Measurements from ENCODE around the gene C2CD2L. TPM values are rescaled to one million over a fixed set of nuclear protein-coding genes. Genes with fewer than 3 reads are reported as not detected.

C2CD2L gene
- total and polyA plus RNA-seq, 4 donors = 2.5 to 6.3 (median 4.8) TPM

DNA sequence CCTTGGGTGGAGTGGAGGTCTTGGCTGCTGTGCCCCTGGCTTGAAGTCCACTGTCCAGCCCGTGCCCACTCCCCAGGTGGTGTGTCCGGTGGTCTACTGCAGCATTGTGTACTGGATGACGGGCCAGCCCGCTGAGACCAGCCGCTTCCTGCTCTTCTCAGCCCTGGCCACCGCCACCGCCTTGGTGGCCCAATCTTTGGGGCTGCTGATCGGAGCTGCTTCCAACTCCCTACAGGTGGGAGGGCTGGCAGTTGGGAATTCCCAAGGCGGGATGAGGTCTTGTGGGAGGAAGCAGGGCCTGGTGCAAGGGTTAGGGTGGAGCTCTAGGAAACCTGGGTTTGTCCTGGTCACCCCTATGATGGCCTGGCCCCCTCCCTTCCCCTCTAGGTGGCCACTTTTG, 53.0 kb downstream of the C2CD2L start:
- H3K27me3 ChIP-seq (ENCODE audit: control insufficient read depth in 4 of 4, insufficient read depth in 4 of 4, low read length in 3 of 4) = no peaks in the 10 kb centered on the region
- no peak overlapping the region for H3K27ac ChIP-seq (ENCODE audit: low read depth in 1 of 2, low read length in 2 of 2)
- 94% methylated on average over 9 of the region's 9 CpGs for WGBS
- no peaks in the 10 kb centered on the region for H3K36me3 ChIP-seq (ENCODE audit: control insufficient read depth in 4 of 4, insufficient read depth in 3 of 4, low read depth in 1 of 4, low read length in 3 of 4)
- no peaks in the 10 kb centered on the region for H3K4me1 ChIP-seq (ENCODE audit: control insufficient read depth in 4 of 4, insufficient read depth in 4 of 4, low read length in 3 of 4)
- H3K9me3 ChIP-seq (ENCODE audit: control insufficient read depth in 4 of 4, low read length in 3 of 4) = no peaks in the 10 kb centered on the region
- TF ChIP-seq, protein P1, sequence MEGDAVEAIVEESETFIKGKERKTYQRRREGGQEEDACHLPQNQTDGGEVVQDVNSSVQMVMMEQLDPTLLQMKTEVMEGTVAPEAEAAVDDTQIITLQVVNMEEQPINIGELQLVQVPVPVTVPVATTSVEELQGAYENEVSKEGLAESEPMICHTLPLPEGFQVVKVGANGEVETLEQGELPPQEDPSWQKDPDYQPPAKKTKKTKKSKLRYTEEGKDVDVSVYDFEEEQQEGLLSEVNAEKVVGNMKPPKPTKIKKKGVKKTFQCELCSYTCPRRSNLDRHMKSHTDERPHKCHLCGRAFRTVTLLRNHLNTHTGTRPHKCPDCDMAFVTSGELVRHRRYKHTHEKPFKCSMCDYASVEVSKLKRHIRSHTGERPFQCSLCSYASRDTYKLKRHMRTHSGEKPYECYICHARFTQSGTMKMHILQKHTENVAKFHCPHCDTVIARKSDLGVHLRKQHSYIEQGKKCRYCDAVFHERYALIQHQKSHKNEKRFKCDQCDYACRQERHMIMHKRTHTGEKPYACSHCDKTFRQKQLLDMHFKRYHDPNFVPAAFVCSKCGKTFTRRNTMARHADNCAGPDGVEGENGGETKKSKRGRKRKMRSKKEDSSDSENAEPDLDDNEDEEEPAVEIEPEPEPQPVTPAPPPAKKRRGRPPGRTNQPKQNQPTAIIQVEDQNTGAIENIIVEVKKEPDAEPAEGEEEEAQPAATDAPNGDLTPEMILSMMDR (IDR thresholded peaks at IDR 0.05; ENCODE audit: low read depth, low read length, missing input control) = no peak
- TF ChIP-seq, protein P2, sequence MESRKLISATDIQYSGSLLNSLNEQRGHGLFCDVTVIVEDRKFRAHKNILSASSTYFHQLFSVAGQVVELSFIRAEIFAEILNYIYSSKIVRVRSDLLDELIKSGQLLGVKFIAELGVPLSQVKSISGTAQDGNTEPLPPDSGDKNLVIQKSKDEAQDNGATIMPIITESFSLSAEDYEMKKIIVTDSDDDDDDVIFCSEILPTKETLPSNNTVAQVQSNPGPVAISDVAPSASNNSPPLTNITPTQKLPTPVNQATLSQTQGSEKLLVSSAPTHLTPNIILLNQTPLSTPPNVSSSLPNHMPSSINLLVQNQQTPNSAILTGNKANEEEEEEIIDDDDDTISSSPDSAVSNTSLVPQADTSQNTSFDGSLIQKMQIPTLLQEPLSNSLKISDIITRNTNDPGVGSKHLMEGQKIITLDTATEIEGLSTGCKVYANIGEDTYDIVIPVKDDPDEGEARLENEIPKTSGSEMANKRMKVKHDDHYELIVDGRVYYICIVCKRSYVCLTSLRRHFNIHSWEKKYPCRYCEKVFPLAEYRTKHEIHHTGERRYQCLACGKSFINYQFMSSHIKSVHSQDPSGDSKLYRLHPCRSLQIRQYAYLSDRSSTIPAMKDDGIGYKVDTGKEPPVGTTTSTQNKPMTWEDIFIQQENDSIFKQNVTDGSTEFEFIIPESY (IDR thresholded peaks at IDR 0.05) = no peak
- TF ChIP-seq HNF4G (IDR thresholded peaks at IDR 0.05) (no peak), JUND (IDR thresholded peaks at IDR 0.05) (no peak), EGR1 (IDR thresholded peaks at IDR 0.05; ENCODE audit: low read depth in 2 of 2) (no peak), RXRA (IDR thresholded peaks at IDR 0.05) (no peak), GABPA (IDR thresholded peaks at IDR 0.05 in 1 of 2, conservative IDR thresholded peaks at IDR 0.05 in 1 of 2) (no peak), FOXA2 (IDR thresholded peaks at IDR 0.05) (no peak), HNF4A (conservative IDR thresholded peaks at IDR 0.05) (no peak)
- TF ChIP-seq, protein P3, sequence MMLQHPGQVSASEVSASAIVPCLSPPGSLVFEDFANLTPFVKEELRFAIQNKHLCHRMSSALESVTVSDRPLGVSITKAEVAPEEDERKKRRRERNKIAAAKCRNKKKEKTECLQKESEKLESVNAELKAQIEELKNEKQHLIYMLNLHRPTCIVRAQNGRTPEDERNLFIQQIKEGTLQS (IDR thresholded peaks at IDR 0.05) = no peak
- TF ChIP-seq, protein P4, sequence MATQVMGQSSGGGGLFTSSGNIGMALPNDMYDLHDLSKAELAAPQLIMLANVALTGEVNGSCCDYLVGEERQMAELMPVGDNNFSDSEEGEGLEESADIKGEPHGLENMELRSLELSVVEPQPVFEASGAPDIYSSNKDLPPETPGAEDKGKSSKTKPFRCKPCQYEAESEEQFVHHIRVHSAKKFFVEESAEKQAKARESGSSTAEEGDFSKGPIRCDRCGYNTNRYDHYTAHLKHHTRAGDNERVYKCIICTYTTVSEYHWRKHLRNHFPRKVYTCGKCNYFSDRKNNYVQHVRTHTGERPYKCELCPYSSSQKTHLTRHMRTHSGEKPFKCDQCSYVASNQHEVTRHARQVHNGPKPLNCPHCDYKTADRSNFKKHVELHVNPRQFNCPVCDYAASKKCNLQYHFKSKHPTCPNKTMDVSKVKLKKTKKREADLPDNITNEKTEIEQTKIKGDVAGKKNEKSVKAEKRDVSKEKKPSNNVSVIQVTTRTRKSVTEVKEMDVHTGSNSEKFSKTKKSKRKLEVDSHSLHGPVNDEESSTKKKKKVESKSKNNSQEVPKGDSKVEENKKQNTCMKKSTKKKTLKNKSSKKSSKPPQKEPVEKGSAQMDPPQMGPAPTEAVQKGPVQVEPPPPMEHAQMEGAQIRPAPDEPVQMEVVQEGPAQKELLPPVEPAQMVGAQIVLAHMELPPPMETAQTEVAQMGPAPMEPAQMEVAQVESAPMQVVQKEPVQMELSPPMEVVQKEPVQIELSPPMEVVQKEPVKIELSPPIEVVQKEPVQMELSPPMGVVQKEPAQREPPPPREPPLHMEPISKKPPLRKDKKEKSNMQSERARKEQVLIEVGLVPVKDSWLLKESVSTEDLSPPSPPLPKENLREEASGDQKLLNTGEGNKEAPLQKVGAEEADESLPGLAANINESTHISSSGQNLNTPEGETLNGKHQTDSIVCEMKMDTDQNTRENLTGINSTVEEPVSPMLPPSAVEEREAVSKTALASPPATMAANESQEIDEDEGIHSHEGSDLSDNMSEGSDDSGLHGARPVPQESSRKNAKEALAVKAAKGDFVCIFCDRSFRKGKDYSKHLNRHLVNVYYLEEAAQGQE (IDR thresholded peaks at IDR 0.05) = no peak
- TF ChIP-seq, protein P5, sequence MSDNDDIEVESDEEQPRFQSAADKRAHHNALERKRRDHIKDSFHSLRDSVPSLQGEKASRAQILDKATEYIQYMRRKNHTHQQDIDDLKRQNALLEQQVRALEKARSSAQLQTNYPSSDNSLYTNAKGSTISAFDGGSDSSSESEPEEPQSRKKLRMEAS (IDR thresholded peaks at IDR 0.05) = no peak
- no peak for DNase-seq (ENCODE audit: low spot score)
- H3K4me3 ChIP-seq (ENCODE audit: low read depth in 1 of 3, low read length in 3 of 3) = no peak overlapping the region
- no peak overlapping the region for H3K9ac ChIP-seq (ENCODE audit: low read depth in 1 of 2, low read length in 2 of 2)

DNA sequence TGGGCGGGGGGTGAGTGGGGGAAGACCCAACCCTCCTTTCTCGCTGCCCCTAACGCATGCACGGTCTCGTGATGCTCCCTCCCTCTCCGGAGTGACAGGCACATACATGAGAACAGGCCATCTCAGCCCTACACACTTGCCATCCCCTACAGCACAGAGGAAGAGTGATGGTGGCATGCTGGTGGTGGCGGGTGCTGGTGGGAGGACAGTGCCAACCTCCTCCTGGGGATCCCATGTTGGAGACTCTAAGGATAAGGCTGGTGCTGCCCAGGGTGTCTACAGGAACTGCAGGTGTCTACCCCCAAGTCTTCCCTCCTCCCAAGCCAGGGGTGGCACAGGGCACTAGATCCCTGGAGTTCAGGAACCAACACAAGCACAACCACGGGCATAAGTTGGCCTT, 54.7 kb downstream of the C2CD2L start:
- WGBS = 89% methylated on average over 8 of the region's 8 CpGs
- Histone ChIP-seq H3K27ac (ENCODE audit: low read depth in 1 of 2, low read length in 2 of 2) (no peak overlapping the region), H3K36me3 (ENCODE audit: control insufficient read depth in 4 of 4, insufficient read depth in 3 of 4, low read depth in 1 of 4, low read length in 3 of 4) (no peaks in the 10 kb centered on the region), H3K27me3 (ENCODE audit: control insufficient read depth in 4 of 4, insufficient read depth in 4 of 4, low read length in 3 of 4) (no peaks in the 10 kb centered on the region), H3K9ac (ENCODE audit: low read depth in 1 of 2, low read length in 2 of 2) (no peak overlapping the region), H3K4me1 (ENCODE audit: control insufficient read depth in 4 of 4, insufficient read depth in 4 of 4, low read length in 3 of 4) (no peaks in the 10 kb centered on the region), H3K4me3 (ENCODE audit: low read depth in 1 of 3, low read length in 3 of 3) (no peak overlapping the region), H3K9me3 (ENCODE audit: control insufficient read depth in 4 of 4, low read length in 3 of 4) (no peaks in the 10 kb centered on the region)
- no peak for DNase-seq (ENCODE audit: low spot score)
- TF ChIP-seq, protein P1 (IDR thresholded peaks at IDR 0.05; ENCODE audit: low read depth, low read length, missing input control) = no peak
- TF ChIP-seq NR2F2 (IDR thresholded peaks at IDR 0.05) (no peak), EGR1 (IDR thresholded peaks at IDR 0.05; ENCODE audit: low read depth in 2 of 2) (no peak), JUND (IDR thresholded peaks at IDR 0.05) (no peak), RXRA (IDR thresholded peaks at IDR 0.05) (no peak), FOXA2 (IDR thresholded peaks at IDR 0.05) (no peak), HNF4A (conservative IDR thresholded peaks at IDR 0.05) (no peak), TAF1 (conservative IDR thresholded peaks at IDR 0.05) (no peak), YY1 (IDR thresholded peaks at IDR 0.05) (no peak), SP1 (IDR thresholded peaks at IDR 0.05) (no peak), FOXA1 (IDR thresholded peaks at IDR 0.05) (no peak)
- TF ChIP-seq, protein P4 (IDR thresholded peaks at IDR 0.05) = no peak
- TF ChIP-seq, protein P3 (IDR thresholded peaks at IDR 0.05) = no peak

Measured in liver (tissue), 9 donors.